Measurements from ENCODE around the gene COPZ2. TPM values are rescaled to one million over a fixed set of nuclear protein-coding genes. Genes with fewer than 3 reads are reported as not detected.

Gene COPZ2
- total and polyA plus RNA-seq, 9 of the 15 experiments (the other 6 are each of a cell fraction or from before 2014, with no cell fraction given), result 0.22 to 0.49 TPM; not detected in 7

DNA sequence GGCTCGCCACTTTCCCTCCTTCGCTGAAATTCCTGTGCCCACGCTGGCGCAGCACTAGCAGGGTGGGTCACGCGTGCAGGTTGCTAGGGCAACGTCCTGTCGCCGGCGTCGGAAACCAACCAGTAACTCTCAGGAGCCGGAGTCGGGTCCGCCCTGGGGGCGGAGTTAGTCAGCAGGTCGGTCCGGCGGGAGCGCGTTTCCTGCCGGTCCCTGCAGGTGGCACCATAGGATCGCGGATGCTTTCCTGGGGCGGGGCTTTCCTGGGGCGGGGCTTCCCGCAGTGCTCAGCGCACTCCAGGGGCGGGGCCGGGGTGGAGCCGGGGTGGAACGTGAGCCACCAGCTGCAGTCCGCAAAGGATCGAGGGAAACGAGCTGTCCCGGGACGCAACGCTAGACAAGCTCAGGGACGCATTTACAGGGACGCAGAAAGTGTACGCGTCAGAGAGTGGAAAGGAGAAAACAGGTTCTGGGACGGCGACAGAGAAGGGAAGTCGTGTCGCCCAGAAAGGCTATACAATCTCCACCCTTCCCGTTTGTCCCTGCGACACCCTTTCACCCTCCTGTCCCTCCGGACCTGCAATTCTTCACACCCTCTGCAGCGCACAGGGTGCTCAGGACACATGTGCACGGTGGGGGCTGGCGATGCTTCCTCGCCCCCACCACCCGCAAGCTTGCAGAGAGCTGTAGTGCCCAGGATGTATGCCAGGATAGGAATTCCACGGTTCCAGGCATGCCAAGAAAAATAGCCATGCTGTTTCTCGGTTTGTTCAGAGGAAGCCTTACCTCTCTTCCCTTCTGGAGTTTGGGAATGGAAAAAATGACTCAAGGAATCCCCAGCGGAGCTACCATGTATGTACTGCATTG is 12.3 kb downstream of the COPZ2 start (continued):
- TF ChIP-seq CHD1 (IDR thresholded peaks at IDR 0.05; ENCODE audit: low read length) (no peak), CTBP1 (IDR thresholded peaks at IDR 0.05; ENCODE audit: borderline replicate concordance) (peak; percentile 17), HDAC2 (IDR thresholded peaks at IDR 0.05) (peak; percentile 17; the same call in 1 of the 2 replicates), HNRNPLL (IDR thresholded peaks at IDR 0.05; ENCODE audit: low read depth, low read length, poor library complexity, severe bottlenecking) (peak; percentile 80), SP2 (IDR thresholded peaks at IDR 0.05; ENCODE audit: extremely low read depth, low read depth, low read length, poor library complexity, severe bottlenecking) (no peak), HLTF (IDR thresholded peaks at IDR 0.05) (no peak), GABPA (tag; conservative IDR thresholded peaks at IDR 0.05; ENCODE audit: low read depth) (no peak), RBM14 (IDR thresholded peaks at IDR 0.05; ENCODE audit: borderline replicate concordance, insufficient read depth, low read depth, low read length) (no peak), PURB (CRISPR knock-in tag; IDR thresholded peaks at IDR 0.05; ENCODE audit: low read depth) (no peak), ZBTB7A (IDR thresholded peaks at IDR 0.05; ENCODE audit: borderline replicate concordance, control insufficient read depth, low read depth, low read length) (peak; percentile 15; the same call in 1 of the 2 replicates), CCAR2 (IDR thresholded peaks at IDR 0.05; ENCODE audit: low read depth, low read length) (no peak), SRSF9 (IDR thresholded peaks at IDR 0.05; ENCODE audit: borderline replicate concordance, low read depth, low read length) (no peak), ARID2 (IDR thresholded peaks at IDR 0.05) (no peak), ZNF217 (CRISPR knock-in tag; IDR thresholded peaks at IDR 0.05) (no peak), ZNF124 (CRISPR knock-in tag; IDR thresholded peaks at IDR 0.05) (no peak), XRCC5 (IDR thresholded peaks at IDR 0.05; ENCODE audit: low read depth, low read length) (no peak)
- TF ChIP-seq, protein P1, sequence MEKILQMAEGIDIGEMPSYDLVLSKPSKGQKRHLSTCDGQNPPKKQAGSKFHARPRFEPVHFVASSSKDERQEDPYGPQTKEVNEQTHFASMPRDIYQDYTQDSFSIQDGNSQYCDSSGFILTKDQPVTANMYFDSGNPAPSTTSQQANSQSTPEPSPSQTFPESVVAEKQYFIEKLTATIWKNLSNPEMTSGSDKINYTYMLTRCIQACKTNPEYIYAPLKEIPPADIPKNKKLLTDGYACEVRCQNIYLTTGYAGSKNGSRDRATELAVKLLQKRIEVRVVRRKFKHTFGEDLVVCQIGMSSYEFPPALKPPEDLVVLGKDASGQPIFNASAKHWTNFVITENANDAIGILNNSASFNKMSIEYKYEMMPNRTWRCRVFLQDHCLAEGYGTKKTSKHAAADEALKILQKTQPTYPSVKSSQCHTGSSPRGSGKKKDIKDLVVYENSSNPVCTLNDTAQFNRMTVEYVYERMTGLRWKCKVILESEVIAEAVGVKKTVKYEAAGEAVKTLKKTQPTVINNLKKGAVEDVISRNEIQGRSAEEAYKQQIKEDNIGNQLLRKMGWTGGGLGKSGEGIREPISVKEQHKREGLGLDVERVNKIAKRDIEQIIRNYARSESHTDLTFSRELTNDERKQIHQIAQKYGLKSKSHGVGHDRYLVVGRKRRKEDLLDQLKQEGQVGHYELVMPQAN (IDR thresholded peaks at IDR 0.05; ENCODE audit: borderline replicate concordance), result peak; percentile 85; the same call in 1 of the 2 replicates
- TF ChIP-seq, protein P2, sequence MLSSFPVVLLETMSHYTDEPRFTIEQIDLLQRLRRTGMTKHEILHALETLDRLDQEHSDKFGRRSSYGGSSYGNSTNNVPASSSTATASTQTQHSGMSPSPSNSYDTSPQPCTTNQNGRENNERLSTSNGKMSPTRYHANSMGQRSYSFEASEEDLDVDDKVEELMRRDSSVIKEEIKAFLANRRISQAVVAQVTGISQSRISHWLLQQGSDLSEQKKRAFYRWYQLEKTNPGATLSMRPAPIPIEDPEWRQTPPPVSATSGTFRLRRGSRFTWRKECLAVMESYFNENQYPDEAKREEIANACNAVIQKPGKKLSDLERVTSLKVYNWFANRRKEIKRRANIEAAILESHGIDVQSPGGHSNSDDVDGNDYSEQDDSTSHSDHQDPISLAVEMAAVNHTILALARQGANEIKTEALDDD (IDR thresholded peaks at IDR 0.05), result peak; percentile 49; the same call in 1 of the 2 replicates
- TF ChIP-seq, protein P3, sequence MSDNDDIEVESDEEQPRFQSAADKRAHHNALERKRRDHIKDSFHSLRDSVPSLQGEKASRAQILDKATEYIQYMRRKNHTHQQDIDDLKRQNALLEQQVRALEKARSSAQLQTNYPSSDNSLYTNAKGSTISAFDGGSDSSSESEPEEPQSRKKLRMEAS (CRISPR knock-in tag; IDR thresholded peaks at IDR 0.05), result peak; percentile 75
- TF ChIP-seq, protein P4, sequence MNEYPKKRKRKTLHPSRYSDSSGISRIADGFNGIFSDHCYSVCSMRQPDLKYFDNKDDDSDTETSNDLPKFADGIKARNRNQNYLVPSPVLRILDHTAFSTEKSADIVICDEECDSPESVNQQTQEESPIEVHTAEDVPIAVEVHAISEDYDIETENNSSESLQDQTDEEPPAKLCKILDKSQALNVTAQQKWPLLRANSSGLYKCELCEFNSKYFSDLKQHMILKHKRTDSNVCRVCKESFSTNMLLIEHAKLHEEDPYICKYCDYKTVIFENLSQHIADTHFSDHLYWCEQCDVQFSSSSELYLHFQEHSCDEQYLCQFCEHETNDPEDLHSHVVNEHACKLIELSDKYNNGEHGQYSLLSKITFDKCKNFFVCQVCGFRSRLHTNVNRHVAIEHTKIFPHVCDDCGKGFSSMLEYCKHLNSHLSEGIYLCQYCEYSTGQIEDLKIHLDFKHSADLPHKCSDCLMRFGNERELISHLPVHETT (CRISPR knock-in tag; conservative IDR thresholded peaks at IDR 0.05 in 1 of 2, IDR thresholded peaks at IDR 0.05 in 1 of 2), result no peak

All from K562 (cell line).